Lower lobe of right lung (tissue), 2 donors: ENCODE measurements around the gene SMAD7. TPM values are rescaled to one million over a fixed set of nuclear protein-coding genes. Genes with fewer than 3 reads are reported as not detected.
A peak's percentile ranks its signal among the peaks of the same experiment; 100 is the strongest.

Source experiments
- ATAC-seq, 2 donors: fragments of 200-7000 bp; cut with Tn5 transposase; one replicate each; pipeline ENCODE4 v1.9.1; 2020 to 2022; ENCODE audit warnings: mild to moderate bottlenecking in 2 of 2, moderate library complexity in 2 of 2
- DNase-seq: peaks from one replicate; pipeline ENCODE4 v3.0.0-alpha.2; 2020
- H3K27ac ChIP-seq: fragments of 200-600 bp; one replicate; pipeline ENCODE4 v1.8.0; 2022
- H3K27me3 ChIP-seq: fragments of 200-600 bp; one replicate; pipeline ENCODE4 v1.8.0; 2022; ENCODE audit warnings: low read depth
- H3K36me3 ChIP-seq: fragments of 200-600 bp; one replicate; pipeline ENCODE4 v1.8.0; 2022; ENCODE audit warnings: mild to moderate bottlenecking
- H3K4me1 ChIP-seq: fragments of 200-600 bp; one replicate; pipeline ENCODE4 v1.8.0; 2022
- H3K4me3 ChIP-seq: fragments of 200-600 bp; one replicate; pipeline ENCODE4 v1.8.0; 2022; ENCODE audit warnings: mild to moderate bottlenecking
- H3K9me3 ChIP-seq: fragments of 200-600 bp; one replicate; pipeline ENCODE4 v1.8.0; 2022
- CTCF ChIP-seq: fragments of 200-600 bp; IDR thresholded peaks from one replicate; pipeline ENCODE4 v1.8.0; 2022; ENCODE audit warnings: antibody characterized with exemption, mild to moderate bottlenecking
- intact Hi-C: fragments of 100-400 bp; cut with DNase I; formaldehyde crosslinking; loops from one replicate; pipeline ENCODE4 v1.11.0; 2022
- total RNA-seq: library from RNA; stranded (reverse); fragmentation: NEBNext Ultra II Directional; extraction: Animal tissue kit (Norgen Biotek cat#: 25700); gene quantifications from one replicate; pipeline ENCODE4 v1.2.1, GENCODE V29; 2021
- donor health status: DM: no; HTN: yes; CAD: no; lungs with severe emphysema.

SMAD7 gene
- total RNA-seq, 1 donor from 2014 or later, result 63.4 TPM

GRCh38 chr18:48931680-48932461, 18.9 kb downstream of the SMAD7 start:
- H3K36me3 ChIP-seq, result peaks cover 12% of the 10 kb centered on the region
- ATAC-seq (no peak), DNase-seq (no peak)
- no peaks in the 10 kb centered on the region for H3K9me3 ChIP-seq
- H3K27me3 ChIP-seq, result no peaks in the 10 kb centered on the region
- H3K27ac ChIP-seq, result peak overlapping the region; percentile 78
- intact Hi-C loops, result no loop called here
- peak overlapping the region; percentile 33 for H3K4me3 ChIP-seq
- no peak for TF ChIP-seq CTCF
- H3K4me1 ChIP-seq, result peaks cover 98% of the 10 kb centered on the region

GRCh38 chr18:48930926-48931325, 19.8 kb downstream of the SMAD7 start:
- Histone ChIP-seq H3K9me3 (no peaks in the 10 kb centered on the region), H3K36me3 (peaks cover 4% of the 10 kb centered on the region), H3K27ac (peak overlapping the region; percentile 79), H3K4me3 (no peak overlapping the region), H3K27me3 (no peaks in the 10 kb centered on the region), H3K4me1 (peaks cover 99% of the 10 kb centered on the region)
- no peak for ATAC-seq
- intact Hi-C loops, result no loop called here
- no peak for TF ChIP-seq CTCF
- no peak for DNase-seq

- intact Hi-C loops, result no loop called here
- H3K4me3 ChIP-seq, result peak overlapping the region; percentile 26
- peaks cover 100% of the 10 kb centered on the region for H3K4me1 ChIP-seq
- ATAC-seq, result peak; percentile 73 to 75
- peak overlapping the region; percentile 79 for H3K27ac ChIP-seq
- peaks cover 4% of the 10 kb centered on the region for H3K36me3 ChIP-seq
- no peaks in the 10 kb centered on the region for H3K27me3 ChIP-seq
- DNase-seq, result no peak
- no peak for TF ChIP-seq CTCF
- H3K9me3 ChIP-seq, result no peaks in the 10 kb centered on the region
Observed at GRCh38 chr18:48929941-48930713, 20.6 kb downstream of the SMAD7 start.

- H3K27me3 ChIP-seq, result no peaks in the 10 kb centered on the region
- H3K27ac ChIP-seq, result peak overlapping the region; percentile 79
- H3K4me1 ChIP-seq, result peaks cover 100% of the 10 kb centered on the region
- DNase-seq (no peak), ATAC-seq (no peak)
- peaks cover 4% of the 10 kb centered on the region for H3K36me3 ChIP-seq
- H3K9me3 ChIP-seq, result no peaks in the 10 kb centered on the region
- no peak overlapping the region for H3K4me3 ChIP-seq
- intact Hi-C loops, result no loop called here
- no peak for TF ChIP-seq CTCF
Observed at GRCh38 chr18:48929212-48929612, 21.6 kb downstream of the SMAD7 start.

- H3K4me1 ChIP-seq, result peaks cover 100% of the 10 kb centered on the region
- peak; percentile 88 for DNase-seq
Observed at GRCh38 chr18:48928787-48929186, 22.0 kb downstream of the SMAD7 start.

More at GRCh38 chr18:48928787-48929186, 22.0 kb downstream of the SMAD7 start:
- no peaks in the 10 kb centered on the region for H3K9me3 ChIP-seq
- H3K36me3 ChIP-seq, result peaks cover 4% of the 10 kb centered on the region
- peak overlapping the region; percentile 79 for H3K27ac ChIP-seq
- no peak for TF ChIP-seq CTCF
- H3K4me3 ChIP-seq, result no peak overlapping the region
- no peaks in the 10 kb centered on the region for H3K27me3 ChIP-seq
- intact Hi-C loops, result no loop called here
- ATAC-seq, result peak; percentile 80 to 86
